HL-60 (cell line): ENCODE results near the gene OR2T11.

ENCODE experiments used
- DNase-seq, 2 experiments: peaks; one replicate each; pipeline ENCODE4 v3.0.0-alpha.2; 2010 to 2020; ENCODE audit warnings: low read depth in 1 of 2, low spot score in 1 of 2
- H3K27ac ChIP-seq: fragments of 250-450 bp; sonication (Bioruptor Pico); replicated peaks from 2 replicates; pipeline ENCODE4 v1.5.1; 2020; ENCODE audit warnings: mild to moderate bottlenecking, moderate library complexity
- H3K27me3 ChIP-seq: fragments of 250-450 bp; sonication (Bioruptor Pico); 2 replicates; pipeline ENCODE4 v1.5.1; 2021; ENCODE audit warnings: mild to moderate bottlenecking, moderate library complexity; ENCODE audit not compliant: insufficient read depth, poor library complexity, severe bottlenecking
- H3K4me3 ChIP-seq: replicated peaks from 2 replicates; pipeline ENCODE4 v1.5.1; 2011; ENCODE audit warnings: mild to moderate bottlenecking, control low read depth, low read length; ENCODE audit not compliant: insufficient read depth
- CTCF ChIP-seq: IDR thresholded peaks from one replicate; pipeline ENCODE4 v1.5.1; 2011; ENCODE audit warnings: low read length, control low read depth, inconsistent platforms; ENCODE audit not compliant: insufficient read depth
- GABPA ChIP-seq: IDR thresholded peaks from 2 replicates; pipeline ENCODE4 v1.6.1; 2012; ENCODE audit warnings: low read depth
- POLR2AphosphoS5 ChIP-seq: IDR thresholded peaks from 2 replicates; pipeline ENCODE4 v1.6.1; 2012; ENCODE audit warnings: low read depth
- REST ChIP-seq: IDR thresholded peaks from 2 replicates; pipeline ENCODE4 v1.6.1; 2012; ENCODE audit warnings: low read depth; ENCODE audit not compliant: insufficient replicate concordance
- SPI1 ChIP-seq: IDR thresholded peaks from 2 replicates; pipeline ENCODE4 v1.6.1; 2012; ENCODE audit warnings: low read depth, mild to moderate bottlenecking, borderline replicate concordance

The OR2T11 gene

GRCh38 chr1:248597589-248597988, 37.3 kb downstream of the OR2T11 start, which contains the start of gene OR2T10:
Gene OR2T10, minus strand, starts transcription at chr1:248597700. Its CDS starts 3,932 bp downstream, at chr1:248593768.
- Histone ChIP-seq H3K27ac (no peak within 1 kb of the TSS), H3K27me3 (no peaks in the 10 kb centered on the region), H3K4me3 (no peak within 1 kb of the TSS)
- DNase-seq: no peak
- TF ChIP-seq GABPA: no peak

- Histone ChIP-seq H3K27me3 (no peaks in the 10 kb centered on the region), H3K4me3 (no peak overlapping the region), H3K27ac (no peak overlapping the region)
- DNase-seq: peak; percentile 15 to 33
- TF ChIP-seq POLR2AphosphoS5: no peak
- no peak for TF ChIP-seq SPI1
- no peak for TF ChIP-seq GABPA
- no peak for TF ChIP-seq CTCF
- no peak for TF ChIP-seq REST
These were observed 38.3 kb downstream of the OR2T11 start for GRCh38 chr1:248596615-248597014.

- H3K27ac ChIP-seq: no peak overlapping the region
- H3K27me3 ChIP-seq: no peaks in the 10 kb centered on the region
- TF ChIP-seq GABPA (no peak), CTCF (no peak), REST (no peak), POLR2AphosphoS5 (no peak), SPI1 (no peak)
- no peak for DNase-seq
- H3K4me3 ChIP-seq: no peak overlapping the region
These were observed 41.7 kb downstream of the OR2T11 start for GRCh38 chr1:248593226-248593625.

GRCh38 chr1:248592655-248593054, 42.2 kb downstream of the OR2T11 start:
- Histone ChIP-seq H3K27ac (no peak overlapping the region), H3K4me3 (no peak overlapping the region), H3K27me3 (peaks cover 3% of the 10 kb centered on the region)
- no peak for DNase-seq
- TF ChIP-seq SPI1: no peak
- TF ChIP-seq REST: no peak
- no peak for TF ChIP-seq CTCF
- TF ChIP-seq POLR2AphosphoS5: no peak
- TF ChIP-seq GABPA: no peak
